Activated CD8-positive, alpha-beta memory T cell treated with anti-CD3 and anti-CD28 coated beads for 36 hours (primary cell): ENCODE results near the gene ACTL6A. TPM values are rescaled to one million over a fixed set of nuclear protein-coding genes. Genes with fewer than 3 reads are reported as not detected.

Experiments used
- total RNA-seq, 2 experiments: library from RNA; stranded (reverse); gene quantifications; one replicate each; pipeline ENCODE4 v1.2.3, GENCODE V29; 2021

ACTL6A gene
- total RNA-seq, 2 experiments from 2014 or later: 96.8 to 99.1 TPM

Other genes with a start within 250 kb of the ACTL6A start
- 10 to 100 TPM; 42.4 to 44.2 TPM for gene ZNF639, start 239.9 kb upstream of the ACTL6A start, total RNA-seq
- 10 to 100 TPM; 32.7 to 33.7 TPM for gene MFN1, start 215.2 kb upstream of the ACTL6A start, total RNA-seq
- gene GNB4, start 111.5 kb upstream of the ACTL6A start, total RNA-seq: 1 to 10 TPM; 1.4 TPM
- 10 to 100 TPM; 67.3 to 68.8 TPM for gene MRPL47, start 41.7 kb downstream of the ACTL6A start, total RNA-seq
- 100 to 1,000 TPM; 110 to 115 TPM for gene NDUFB5, start 41.9 kb downstream of the ACTL6A start, total RNA-seq
- gene USP13, start 90.1 kb downstream of the ACTL6A start, total RNA-seq: 10 to 100 TPM; 12.9 to 13.8 TPM